ENCODE results near the gene PHYKPL.
A peak's percentile ranks its signal among the peaks of the same experiment; 100 is the strongest.

PHYKPL gene

DNA sequence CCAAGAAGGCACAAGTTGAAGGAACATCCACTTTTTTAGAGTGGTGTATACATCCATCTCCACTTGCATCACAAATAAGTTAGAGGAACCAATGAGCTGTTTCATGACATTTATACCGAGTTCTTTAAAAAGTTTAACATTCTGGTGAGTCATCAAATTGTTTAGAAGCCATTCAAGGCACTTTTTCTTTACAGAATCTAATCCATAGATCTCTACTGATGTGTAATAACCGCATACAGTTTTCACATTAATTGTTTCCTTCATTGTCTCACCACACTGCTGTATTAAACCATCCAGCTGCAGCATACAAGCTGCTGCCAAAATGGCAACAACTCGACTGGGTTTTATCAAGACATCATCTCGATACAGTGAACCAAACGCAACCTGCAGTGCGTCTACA lies 46.2 kb downstream of the PHYKPL start:
- peak; percentile 34 for DNase-seq (ENCODE audit: low read depth)

DNA sequence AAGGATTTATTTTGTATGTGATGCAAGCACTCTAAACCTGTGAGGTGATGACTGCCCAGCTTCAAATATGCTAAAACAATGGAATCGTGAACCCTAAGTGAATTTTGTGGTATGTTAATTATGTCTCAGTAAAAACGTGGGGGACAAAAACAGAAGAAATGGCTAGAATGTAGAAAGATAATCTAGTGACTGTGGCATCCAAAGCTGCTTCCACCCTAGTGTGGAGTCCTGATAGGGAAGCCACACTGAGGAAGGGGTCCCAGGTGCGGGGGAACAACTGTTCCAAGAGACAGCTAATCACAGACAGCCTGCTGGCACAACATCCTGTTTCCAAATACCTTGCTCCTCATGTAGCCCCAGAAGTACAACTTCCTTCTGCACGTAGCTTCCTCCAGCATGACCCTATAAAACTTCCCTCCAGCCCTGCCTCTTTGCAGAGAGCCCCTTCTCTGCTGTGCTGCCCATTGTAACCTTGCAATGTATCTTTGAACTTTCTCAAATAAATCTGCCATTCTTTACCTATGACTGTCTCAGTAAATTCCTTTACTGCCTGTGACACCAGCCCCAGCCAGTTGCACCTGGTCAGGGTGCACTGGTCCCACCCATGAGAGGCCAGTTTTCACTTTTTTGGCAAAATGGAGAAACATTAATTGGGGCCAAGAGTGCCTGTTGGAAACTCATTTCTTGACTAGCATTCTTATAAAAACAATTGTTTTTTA lies 50.3 kb downstream of the PHYKPL start:
- no peak for DNase-seq (ENCODE audit: low read depth)

DNA sequence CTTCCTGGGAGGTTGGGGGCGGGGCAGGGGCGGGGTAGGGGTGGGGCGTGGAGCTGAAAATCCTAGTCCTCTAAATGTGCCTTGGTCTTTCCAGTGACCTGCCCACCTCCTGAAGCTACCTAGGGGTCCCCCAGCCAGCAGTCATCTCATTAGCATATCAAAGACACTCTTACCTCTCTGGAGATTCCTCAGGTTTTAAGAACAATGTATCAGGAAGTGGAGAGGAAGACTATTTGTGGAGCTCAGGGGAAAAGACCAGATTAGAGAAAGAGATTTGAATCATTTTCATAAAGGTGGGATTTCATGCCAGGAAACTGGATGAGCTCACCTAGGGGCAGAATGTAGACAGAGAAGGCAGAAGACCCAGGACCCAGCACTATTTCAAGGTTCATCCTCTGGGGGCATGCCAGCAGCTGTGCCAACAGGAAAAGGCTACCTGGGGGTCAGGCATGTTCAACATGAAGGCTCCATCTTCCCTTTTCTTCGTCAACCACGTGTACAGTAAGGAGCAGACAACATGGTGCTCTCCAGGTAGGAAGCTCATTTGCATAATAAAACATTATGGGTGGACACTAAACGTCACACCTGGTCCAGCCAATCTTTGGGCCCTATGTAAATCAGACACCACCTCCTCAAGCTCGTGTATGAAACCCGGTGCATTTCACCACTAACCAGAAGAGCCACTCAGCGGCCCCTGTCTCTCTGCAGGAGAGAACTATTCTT lies 52.3 kb downstream of the PHYKPL start:
- no peak for DNase-seq (ENCODE audit: low read depth)

DNA sequence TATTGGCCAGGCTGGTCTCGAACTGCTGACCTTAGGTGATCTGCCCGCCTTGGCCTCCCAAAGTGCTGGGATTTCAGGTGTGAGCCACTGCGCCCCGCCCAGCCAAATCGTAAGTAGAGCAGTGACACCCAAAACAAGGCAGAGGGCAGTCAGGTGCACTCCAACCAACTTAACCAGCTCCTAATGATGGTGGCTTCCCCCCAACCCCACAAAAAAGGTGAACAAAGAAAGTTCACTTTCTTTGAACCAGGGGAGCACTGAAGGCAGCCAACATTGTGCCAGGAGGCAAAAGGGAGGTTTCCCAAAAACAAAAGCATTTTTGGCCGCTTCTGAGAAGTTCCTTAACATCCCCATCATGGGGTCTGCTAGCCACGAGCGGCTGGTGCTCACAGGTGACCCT lies 55.0 kb downstream of the PHYKPL start:
- no peak for DNase-seq (ENCODE audit: low read depth)

DNA sequence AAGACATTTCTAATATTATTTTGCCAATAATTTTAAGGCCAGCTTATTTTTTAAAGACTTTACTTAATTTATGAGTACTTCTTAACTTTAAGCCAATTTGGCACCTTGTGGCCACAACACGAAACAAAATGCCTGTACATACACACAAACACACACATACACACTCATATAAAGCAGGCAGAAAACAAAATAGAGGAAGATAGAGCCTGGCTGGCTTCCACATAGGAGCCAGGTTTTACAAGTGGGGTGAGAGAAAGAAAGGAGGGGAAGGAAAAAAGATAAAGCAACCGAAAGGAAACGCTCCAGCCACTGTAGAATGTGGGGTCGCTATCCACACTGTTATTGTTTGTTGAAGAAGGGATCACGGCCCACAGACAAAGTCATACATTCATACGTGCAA lies 55.8 kb downstream of the PHYKPL start:
- no peak for DNase-seq (ENCODE audit: low read depth)

DNA sequence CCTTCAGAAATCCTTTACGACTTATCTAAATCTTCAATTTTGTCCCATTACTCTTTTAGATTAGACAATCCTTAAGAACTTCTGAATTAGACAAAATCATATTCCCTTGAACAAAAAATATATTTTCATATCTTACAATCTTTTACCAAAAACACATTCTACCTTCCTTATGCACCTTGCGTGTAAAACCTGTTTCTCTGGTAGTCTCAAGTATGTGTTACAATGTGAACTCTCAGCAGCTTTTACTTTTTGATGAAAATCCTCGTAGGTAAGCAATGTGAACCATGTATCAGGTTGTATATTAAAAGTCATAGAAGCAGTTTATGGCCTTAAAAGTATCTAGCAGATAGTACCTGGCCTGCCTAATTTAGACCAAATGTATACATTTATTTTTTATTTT lies 58.1 kb downstream of the PHYKPL start:
- no peak for DNase-seq (ENCODE audit: low read depth)

DNA sequence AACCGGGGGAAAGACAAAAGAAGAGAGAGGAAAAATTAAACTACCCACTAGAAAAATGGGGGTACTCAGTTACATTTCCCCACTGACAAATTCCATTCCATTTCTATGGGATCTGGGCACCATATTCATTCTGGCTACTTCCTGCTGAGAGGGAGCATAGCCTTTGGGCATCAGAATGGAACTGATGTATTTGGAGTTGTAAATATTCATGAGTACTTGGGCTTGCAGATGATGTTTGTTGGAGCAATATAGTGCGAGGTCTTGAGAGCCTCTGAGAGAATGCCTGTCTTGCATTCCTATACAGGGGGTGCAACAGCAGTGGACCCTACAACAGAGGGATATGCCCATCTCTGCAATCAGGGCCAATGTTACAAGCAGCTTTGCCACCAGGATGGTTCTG lies 62.1 kb downstream of the PHYKPL start:
- DNase-seq (ENCODE audit: low read depth) = no peak

DNA sequence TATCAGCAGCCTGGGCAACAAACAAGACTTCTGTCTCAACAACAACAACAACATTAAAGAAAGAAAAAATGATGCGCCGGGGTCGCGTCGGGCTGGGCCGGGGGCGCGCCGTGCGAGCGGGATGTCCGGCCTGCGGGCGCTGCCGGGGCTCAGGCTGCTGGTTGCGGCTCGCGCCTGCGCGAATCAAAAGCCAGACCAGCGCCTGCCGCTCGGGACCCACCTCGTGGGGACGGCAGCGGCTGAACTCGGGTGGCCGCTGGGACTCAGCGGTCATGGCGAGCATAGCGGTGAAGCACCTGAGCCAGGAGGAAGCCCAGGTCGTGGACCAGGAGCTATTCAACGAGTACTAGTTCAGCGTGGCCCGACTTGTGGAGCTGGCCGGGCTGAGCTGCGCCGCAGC lies 67.0 kb downstream of the PHYKPL start:
- DNase-seq (ENCODE audit: low read depth) = no peak

DNA sequence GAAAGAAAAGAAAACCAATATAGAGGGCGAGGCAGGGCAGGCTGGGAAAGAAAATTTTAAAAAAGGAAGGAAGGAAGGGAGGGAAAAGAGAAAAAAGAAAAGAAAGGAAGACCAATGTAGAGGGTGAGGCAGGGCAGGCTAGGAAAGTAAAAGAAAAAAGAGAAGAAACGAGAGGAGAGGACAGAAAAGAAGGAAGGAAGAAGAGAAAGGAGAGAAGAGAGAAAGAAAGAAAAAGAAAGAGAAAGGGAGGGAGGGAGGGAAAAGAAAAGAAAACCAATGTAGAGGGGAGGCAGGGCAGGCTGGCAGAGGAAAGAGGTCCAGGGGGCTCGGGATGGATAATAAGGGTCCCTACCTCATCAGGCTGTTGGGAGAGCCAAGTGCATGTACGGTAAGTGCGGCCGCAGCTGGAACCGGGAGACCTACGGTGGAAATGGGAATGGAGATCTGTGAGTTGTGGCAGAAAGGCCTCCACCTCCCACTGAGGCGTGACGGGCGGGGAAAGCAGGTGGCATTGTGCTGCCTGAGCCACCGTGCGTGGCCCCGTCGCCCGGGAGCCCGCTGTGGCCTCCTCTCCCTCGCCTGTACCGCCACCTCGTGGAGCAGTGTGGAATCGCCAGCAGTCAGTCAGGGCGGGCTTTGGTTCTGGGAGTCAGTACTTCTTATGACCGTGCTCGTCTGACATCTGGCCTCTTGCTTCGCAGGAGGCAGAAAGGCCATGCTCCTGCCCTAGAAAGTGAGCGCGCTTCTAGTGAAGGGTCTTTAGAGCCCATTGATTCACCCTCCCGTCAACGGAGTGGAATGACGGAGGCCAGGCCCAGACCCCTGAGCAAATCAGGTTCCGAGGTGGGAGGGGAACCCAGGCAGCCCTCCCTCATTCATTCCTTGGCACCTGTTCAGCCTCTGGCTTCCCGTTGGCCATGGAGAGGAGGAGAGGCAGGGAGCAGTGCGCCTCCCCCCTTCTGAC lies 68.5 kb downstream of the PHYKPL start:
- DNase-seq (ENCODE audit: low read depth) = peak; percentile 78

DNA sequence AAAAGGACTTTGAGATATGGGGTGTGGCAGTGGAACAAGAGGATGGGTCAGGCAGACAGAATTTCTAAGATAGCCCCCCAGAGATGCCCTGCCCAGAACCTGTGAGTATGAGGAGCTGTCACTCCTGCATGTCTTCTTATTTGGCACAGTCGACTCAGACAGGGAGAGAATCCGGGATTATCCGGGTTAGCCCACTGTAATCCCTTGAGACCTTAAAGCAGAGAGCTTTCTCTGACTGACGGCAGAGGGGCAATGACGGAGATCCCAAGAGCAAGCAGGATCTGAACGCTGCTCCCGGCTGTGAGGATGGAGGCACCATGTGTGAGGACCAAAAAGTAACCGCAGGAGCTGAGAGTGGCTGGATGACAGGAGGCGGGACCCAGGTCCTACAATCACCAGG lies 70.1 kb downstream of the PHYKPL start:
- DNase-seq (ENCODE audit: low read depth) = no peak

DNA sequence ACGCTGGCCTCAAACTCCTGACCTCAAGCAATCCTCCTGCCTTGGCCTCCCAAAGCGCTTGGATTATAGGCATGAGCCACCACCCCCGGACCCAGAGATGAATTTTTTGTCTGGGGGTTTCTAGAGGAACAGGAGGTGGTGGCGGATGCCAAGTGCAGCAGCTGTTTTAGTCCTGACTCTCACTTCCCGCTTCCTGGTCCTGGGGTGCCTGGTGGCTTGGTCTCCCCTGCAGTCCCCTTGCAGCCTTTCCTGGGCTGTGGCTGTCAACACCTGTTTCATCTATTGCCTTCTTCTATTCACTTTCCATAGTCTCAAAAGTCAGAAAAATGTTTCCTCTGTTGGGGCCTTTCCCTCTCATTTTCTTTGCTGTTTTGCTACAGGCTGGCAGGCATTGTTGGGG lies 72.4 kb downstream of the PHYKPL start:
- no peak for DNase-seq (ENCODE audit: low read depth)
